Activated CD8-positive, alpha-beta memory T cell treated with anti-CD3 and anti-CD28 coated beads, Interleukin-2, amount 50 U/mL, for 4 hours (primary cell): Measurements from ENCODE around the gene MYBPC3.

Experiments
- DNase-seq: peaks from one replicate; pipeline ENCODE4 v3.0.0-alpha.2; 2020

Gene MYBPC3

DNA sequence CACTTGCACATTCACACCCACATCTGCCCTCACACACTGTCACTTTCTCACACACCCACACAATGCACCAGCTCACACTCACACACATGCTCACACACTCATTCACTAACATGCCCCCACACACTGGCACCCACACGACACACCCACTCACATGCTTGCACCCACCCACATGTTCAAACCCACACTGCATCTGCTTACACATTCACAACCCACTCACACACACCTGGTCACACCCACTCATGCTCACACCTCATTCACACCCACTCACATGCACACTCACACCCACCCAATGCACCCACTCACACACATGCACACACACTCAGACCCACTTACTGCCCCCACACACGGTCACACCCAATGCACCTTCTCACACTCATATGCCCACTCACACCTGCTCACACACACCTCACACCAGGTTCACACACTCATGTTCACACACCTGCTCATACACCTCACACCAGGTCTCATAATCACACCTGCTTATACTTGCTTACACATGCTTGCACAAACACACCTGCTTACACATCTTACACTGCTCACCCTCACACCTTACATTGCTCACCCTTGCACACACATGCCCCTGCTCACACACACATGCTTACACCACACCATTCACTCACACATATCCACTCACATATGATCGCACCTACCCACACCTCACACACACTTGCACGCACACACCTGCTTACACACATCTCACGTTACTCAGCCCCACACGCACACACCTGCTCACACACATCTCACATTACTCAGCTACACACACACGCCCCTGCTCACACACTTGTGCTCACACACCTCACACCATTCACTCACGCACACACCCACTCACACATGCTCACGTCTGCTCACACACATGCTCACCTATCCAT is 3.9 kb upstream of the MYBPC3 start:
- DNase-seq, result no peak

DNA sequence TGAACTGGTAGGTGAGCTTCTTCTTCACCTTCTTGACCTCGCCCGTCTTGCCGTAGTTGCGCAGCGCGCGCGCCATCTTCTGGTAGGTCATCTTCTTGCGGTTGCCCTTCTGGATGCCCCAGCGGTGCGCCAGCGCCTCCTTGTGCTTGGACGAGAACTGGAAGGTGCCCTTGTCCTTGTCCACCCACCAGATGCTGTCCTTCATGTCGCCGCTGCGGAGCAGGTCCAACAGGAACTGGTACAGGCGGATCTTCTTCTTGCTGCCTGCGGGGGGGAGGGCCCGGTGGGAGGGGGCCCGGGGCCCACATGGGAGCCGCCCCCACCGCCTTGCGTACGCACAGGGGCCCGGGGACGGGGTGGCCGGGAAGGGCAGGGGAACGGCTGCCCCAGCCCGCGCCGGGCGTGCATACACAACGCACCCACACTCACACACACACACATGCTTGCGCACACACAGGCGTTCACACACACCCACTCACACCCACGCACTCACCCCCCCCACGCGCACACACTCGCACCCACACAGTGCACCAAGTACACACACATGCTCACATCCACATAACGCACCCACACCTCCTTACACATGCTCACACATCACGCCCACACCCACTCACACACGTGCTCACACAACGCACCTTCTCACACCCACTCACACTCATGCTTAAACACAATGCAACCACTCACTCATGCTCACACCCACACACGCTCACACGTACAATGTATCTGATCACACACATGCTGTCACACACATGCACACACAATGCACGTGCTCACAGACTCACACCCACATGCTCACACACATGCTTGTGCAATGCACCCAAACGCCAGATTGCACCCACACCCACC is 3.0 kb upstream of the MYBPC3 start:
- no peak for DNase-seq

DNA sequence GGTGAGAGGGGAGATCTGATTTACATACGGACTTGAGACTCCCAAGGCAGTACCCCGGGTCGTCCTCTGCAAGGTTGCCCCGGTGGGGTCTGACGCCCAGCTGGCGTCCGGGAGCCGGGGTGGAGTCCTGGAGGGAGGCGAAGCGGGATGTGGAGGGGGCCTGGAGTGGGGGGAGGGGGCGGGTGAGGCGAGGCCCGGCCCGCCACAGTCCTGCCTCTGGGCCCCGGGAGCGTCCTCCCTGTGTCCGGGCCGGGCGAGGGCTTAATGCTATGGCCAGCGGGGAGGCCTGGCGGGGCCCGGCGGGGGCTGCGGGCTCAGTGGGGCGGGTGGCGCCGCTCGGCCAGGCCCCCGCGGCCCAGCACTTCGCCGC is 2.4 kb upstream of the MYBPC3 start:
- no peak for DNase-seq

DNA sequence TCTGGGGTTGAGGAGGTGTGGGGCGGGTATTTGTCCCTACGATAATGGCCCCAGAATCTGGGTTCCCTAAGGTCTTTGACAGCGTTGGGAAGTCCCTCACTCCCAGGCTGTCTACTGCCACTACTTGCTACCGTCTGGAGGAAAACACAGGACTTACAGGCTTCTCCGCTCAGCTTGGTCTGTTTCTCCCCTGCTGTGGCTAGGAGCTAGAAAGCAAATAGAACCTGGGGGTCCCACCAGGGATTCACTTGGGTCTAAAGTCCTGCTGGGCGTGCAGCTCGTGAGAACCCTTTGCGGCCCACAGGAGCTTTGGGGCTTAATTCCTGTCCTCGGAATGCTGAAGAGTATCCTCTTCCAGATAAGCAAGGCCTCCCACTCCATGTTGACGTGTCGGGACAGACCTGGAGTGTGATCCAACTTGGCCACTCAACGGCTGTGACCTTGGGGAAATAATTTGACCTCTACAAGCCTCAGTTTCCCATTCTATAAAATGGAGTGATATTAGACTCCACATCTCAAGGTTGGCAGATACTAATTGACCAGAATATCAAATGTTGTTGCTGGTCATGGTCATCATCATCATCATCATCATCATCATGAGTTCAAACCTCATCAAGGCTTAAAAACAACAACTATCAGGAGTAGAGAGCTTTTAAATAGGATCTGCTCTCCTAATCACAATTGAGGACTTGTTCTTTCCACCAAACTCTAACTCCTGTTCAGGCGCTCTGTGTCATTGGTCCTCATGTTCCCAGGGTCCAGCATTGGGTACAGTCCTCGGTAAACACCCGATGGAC is 1.7 kb upstream of the MYBPC3 start:
- DNase-seq, result no peak

DNA sequence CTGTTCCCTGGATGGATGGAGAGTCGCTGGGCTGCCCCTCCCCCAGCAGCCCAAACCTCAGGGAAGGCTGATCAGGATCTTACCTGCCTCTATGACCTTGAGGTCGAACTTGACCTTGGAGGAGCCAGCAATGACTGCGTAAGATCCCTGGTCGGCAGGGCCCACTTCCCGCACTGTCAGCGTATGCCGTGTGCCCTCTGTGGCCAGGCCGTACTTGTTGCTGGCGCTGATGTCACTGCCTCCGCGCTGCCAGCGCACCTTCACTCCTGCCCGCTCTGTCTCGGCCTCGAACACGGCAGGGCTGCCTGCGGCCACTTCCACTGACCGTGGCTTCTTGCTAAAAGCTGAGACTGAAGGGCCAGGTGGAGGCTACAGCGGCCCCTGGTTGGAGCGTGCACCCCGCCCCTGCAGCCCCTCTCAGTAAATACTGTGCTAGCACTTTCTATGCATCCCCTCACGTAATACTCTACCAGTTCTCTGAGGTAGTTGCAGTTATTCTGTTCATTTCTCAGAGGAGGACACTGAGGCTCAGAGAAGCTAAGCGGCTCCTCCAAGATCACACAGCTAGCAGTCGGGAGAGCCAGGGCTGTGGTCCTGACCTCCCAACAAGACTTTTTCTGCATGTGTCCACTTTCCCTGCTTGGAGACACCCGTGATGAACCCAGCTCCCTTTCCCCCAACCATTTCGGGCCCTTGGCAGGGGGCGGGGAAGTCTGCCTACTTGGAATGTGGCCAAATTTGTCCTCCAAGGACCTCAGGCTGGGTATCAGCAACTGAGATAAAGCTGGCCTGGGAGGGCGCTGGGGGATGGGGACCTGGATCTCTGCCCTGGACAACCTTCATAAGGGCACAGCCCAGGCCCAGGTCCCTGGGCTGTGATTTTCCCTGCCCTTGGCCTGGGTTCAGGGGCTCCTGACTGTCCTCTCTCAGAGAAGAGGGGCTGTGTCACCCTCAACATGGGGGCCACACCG is 1.1 kb downstream of the MYBPC3 start:
- no peak for DNase-seq

DNA sequence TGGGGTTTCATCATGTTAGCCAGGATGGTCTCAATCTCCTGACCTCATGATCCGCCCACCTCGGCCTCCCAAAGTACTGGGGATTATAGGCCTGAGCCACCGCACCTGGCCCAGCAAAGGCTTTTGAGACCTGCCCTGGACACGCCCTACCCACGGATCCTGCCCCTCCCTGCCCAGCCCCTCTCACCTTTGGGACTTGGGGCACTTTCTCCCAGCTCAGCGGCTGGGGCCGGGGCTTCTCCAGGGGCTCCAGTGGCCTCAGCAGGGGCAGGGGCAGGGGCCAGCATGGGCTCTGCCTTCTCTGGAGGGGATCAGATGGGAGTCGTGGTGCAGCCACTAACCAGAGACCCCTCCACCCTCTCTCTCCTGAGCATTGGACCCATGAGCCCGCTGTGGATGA is 2.2 kb downstream of the MYBPC3 start:
- no peak for DNase-seq

DNA sequence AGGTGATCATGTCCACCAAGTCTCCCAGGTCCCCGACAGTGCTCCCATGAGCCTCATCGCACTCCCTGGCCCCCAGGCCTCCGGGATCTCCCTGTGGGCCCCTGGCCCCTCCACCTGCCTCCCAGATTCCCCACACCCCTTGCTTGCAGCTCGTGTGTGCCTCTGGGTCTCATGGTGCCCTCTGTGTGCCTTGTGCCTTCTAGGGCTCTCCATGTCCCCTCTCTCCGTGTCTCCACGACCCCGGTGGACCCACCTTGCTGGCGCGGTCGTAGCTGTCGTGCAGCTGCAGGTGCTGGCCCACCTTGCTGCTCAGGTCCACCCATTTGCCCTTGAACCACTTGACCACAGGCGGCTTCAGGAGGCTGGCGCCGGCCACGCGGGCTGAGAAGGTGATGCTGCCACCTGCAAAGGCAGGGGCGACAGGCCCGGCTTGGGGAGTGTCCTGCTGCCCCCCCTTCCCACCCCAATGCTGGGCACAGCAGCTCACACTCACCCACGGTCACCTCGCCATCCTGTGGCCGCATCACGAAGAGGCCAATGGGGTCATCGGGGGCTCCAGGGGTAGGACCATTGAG is 2.9 kb downstream of the MYBPC3 start:
- DNase-seq, result no peak

DNA sequence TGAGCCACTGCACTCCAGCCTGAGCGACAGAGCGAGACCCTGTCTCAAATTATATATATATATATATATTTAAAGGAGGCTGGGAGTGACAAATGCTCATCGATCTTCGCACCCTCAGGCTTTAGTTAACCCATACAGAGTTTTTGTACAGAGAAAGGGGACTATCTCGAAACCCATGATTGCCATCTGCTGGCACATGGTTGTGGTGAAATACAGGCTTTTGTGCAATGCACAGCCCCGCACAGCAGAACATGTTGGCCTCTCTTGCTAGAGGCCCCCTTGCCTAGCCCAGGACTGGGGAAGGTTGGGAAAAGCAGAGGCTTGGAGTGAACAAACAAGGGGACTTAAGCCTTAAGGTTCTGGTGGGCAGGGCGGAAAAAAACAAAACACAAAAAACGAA is 3.6 kb downstream of the MYBPC3 start:
- no peak for DNase-seq

DNA sequence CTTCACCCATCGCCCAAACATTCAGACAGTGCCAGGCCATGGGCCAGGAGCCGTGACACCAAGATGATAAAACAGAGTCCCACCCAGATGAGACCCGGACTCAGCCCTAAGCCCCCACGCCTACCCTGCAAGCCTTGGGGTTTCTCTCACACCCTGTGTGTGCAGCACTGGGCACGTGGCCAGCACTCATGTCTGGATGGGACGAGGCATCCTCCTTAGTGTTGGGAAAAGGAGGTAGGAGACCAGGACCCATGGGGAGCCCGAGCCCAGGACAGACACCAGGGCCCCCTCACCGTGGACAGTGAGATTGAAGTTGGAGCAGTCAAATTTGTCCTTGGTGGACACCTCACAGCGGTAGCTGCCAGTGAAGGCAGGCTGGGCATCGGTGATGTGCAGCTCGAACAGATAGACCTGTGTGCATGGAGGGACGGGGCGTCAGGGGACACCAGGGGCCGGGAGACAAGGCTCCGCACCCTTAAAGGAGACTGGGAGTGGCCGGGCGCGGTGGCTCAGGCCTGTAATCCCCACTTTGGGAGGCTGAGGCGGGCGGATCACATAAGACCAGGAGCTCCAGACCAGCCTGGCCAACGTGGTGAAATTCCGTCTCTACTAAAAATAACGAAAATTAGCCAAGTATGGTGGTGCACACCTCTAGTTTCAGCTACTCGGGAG is 4.2 kb downstream of the MYBPC3 start:
- no peak for DNase-seq

DNA sequence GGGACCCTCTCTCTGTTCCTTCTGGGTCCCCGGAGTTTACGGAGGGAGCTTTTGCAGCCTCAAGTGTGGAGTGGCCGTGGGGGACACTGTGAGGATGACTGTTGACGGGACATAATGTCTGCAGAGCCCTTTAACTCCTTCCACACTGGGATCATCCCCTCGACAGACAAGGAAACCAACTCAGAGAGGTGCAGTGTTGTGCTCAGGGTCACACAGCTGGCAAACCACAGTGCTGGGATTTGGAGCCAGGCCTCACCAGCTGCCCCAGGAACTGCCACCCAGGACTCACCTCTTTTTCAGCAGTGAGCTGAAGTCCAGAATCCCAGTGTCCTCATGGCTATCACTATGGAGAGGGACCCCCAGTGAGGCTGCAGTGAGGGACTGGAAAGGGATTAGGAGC is 5.4 kb downstream of the MYBPC3 start:
- no peak for DNase-seq

DNA sequence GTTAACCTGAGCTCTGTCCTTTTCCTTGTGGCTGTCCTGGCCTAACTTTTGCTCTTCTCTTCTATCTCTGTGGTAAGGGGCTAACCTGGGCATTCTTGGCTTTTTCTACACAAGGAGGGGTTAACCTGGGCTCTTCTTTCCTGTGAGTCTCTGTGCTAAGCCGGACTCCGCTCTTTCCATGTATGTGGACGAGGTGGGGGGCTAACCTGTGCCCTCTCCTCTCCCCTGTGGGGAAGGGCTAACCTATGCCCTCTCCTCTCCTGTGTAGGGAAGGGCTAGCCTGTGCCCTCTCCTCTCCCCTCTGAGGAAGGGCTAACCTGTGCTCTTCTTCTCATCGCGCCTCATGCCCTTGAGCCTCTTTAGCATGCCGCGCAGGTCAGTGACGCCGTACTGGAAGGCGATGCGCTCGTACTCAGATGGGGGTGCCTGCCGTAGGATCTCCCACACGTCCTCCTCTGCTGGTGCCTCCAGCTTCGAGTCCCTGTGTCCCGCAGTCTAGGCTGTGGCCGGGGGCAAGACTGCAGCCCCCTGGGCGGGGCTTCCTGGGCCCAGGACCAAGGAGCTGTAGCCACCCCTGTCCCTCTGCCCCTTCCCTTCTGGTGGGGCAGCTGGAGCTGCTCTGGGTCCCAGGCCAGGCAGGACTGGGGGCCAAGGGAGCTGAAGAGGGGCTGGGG is 6.5 kb downstream of the MYBPC3 start:
- no peak for DNase-seq

DNA sequence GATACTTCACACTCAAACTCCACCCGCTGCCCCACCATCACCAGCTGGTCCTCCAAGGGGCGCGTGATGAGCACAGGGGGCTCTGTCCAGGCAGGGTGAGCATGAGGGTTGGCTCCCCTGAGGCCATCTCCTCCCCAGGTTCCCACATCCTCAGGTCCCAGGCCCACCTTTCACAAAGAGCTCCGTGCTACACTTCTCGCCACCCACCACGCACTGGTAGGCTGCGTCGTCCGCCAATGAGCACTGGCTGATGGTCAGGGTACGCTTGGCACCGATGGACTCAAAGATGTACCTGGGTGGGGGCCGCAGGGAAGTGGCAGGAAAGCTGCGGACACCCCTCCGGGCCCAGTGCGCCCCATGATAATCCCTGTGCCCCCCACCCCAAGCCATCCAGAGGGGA is 9.6 kb downstream of the MYBPC3 start:
- no peak for DNase-seq

DNA sequence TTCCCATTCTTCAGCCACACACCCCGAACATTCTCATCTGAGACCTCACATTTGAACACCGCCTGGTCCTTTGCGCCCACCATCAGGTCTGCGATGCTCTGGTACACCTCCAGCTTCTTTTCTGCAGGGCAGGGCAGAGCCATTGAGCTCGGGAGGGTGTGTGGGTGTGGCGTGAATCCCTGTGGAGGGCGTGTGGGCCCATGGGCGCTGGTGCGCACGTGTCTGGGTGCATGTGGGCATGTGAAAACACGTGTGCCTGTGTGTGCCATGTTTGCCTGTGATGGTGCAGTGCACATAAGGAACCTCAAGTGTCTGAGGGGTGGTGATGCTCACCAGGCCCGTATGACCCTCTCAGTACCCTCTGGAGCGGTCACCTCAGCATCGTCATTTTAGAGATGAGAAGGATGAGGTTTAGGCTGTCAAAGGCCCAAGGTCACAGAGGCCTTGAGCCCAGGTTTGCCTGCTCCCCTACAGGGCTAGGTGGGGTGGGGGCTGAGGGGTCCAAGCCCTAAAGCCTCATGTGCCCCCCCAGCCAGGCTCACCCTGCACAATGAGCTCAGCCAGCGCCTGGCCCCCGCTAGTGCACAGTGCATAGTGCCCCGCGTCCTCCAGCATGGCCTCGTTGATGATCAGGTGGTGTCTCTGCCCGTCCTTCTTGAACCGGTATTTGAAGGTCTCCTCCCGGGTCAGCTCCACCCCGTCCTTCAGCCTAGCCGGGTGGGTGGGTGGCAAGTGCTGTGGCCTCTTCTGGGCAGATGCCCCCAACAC is 10.3 kb downstream of the MYBPC3 start:
- DNase-seq, result no peak

DNA sequence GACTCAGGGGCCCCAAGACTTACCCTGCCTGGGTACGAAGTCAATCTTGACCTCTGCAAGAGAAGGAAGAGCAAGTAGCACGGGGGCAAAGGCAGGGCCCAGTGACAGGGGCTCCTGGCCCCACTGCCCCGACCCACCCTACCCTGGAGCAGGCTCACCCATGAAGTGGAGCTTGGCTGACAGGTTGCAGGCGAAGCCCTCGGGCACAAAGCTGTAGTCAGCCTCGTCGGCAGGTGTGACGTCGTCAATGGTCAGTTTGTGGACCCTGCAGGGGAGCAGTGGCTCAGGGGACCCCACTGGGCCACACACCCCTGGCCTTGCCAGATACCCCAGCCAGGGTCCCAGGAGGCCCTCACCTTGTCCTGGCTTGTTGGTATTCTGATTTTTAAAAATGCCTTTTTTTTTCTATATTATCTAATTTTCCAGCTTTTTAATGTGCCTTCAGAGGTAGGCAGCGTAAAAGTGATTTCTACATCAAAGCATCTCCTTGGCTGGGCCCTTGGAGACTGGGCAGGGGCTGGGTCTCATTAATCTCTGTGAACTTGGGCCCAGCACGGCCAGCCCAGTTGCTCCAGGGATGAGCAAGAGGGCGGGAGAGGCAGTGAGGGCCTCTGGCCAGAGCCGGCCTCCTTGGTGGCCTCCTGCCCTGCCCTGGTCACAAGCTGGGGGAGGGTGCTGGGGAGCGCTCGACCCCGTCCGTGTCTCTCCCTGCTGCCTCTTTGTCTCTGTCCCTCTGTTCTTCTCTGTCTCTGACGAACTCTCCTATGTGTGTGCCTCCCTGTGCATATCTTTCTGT is 11.3 kb downstream of the MYBPC3 start:
- DNase-seq, result no peak

DNA sequence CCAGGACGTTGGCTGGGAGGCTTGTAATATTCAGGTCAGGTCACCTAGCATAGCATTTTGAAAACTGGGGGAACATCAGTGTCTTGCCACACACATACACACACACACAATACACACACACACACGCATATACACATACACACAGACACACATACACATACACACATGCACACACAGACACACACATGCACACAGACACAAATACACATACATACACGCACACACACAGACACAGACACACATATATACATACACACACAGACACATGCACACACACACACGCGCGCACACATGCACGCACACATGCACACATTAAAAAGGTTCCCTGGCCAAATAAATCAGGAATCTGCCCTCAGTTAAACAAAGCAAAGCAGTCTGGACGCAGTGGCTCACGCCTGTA is 12.5 kb downstream of the MYBPC3 start:
- no peak for DNase-seq

DNA sequence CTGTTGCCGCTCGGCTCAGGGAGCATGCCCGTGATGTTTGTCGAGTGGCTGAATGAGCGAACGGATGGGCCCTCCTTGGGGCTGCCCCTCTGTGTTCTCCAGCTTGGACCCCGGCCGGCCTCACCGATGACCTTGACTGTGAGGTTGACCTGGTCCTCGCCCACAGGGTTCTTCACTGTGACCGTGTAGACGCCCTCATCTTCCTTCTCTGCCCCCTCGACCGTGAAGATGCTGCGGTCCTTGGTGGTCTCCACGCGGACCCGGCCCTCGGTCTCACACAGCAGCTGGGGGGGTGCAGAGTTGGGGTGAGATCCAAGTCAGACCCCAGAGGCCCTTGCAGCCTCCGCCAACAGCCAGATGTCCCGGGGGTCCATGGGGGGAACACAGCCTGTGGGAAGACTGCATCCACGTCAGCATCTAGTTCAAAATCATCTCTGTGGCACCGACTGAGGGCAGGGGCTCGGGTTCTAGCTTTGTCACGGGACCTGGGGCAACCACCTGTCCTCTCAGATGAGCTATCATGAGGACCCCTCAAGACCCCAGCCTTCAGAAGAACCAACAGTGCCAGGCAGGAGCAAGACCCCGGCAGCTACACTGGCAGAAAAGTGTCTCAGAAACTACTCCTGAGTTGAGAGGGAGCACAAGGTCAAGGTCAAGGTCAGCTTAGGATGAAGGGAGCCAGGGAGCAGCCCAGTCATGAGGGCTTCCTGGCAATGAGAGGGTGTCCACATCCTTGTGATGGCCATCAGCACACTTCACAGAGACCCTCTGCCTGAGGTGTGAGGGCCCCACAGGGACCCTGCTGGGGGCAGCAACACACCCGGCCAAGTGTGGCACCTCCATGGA is 13.9 kb downstream of the MYBPC3 start:
- no peak for DNase-seq

DNA sequence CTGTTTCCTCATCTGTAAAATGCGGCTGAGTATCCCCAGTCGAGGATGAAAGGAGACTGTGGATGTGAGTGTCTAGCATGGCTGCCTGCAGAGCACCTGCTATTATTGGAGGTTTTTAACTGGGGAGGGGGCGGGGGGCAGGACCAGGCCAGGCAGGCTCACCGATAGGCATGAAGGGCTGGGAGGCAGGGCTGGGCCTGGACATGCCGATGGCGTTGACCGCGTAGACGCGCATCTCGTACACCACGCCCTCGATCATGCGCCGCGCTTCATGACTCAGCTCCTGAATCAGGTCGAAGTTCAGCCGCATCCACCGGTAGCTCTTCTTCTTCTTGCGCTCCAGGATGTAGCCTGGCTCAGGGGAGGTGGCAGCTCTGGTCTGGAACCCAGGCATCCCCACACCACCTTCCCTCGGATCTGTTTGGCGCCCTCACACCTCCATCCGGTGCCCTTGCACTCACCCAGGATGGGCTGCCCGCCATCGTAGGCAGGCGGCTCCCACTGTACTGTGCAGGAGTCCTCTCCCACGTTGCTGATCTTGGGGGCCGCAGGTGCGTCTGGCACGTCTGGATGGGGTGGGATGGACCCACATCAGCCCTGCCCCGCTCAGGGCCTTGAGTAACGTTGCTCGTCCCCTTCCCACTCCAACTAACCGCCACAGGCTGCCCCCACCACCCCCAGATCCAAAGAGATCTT is 15.1 kb downstream of the MYBPC3 start:
- DNase-seq, result no peak
